MM.1S (cell line): ENCODE results near the gene APOL3.

Experiments used
- EZH2 ChIP-seq: fragments of 300-600 bp; sonication (generic); optimal IDR thresholded peaks from 2 replicates; pipeline ENCODE3; 2017; ENCODE audit warnings: low read depth, mild to moderate bottlenecking, antibody characterized with exemption, low read length, mixed read lengths
- EZH2phosphoT487 ChIP-seq: fragments of 300-600 bp; sonication (generic); IDR thresholded peaks from 2 replicates; pipeline ENCODE4 v1.6.1; 2018; ENCODE audit warnings: antibody characterized with exemption, low read length
- TF ChIP-seq, protein P1 (sequence below): fragments of 300-600 bp; sonication (generic); IDR thresholded peaks from 2 replicates; pipeline ENCODE4 v1.5.1; 2016; ENCODE audit warnings: antibody characterized with exemption, low read length, mixed read lengths

DNA sequence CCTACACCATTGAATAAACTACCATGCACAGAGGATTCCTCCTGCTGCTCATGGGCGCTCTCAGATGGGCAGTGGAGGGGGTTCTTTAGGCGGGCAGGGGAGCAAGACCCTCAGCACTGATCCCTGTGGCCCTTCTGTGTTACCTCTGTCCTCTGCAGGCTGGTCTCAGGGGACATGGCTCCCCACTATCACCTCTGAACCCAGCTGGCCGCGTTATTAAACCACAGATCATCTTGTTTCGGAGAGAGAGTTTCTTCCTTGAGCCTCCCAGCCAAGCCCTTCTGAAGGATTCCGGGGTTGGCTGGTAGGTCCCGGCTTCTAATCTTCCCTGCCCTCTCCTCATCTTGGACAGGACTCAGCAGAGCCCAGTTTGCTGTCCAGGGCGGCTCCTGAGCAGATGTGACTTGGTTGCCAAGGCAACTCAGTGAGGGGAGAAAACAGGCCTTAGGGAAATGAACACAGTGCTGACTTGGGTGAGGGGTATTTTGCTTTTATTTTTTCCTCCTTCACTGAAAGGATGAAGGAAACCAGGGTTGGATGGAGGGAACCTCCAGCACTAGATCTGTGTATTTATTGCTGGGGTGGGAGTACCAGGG, 13.3 kb downstream of the APOL3 start:
- TF ChIP-seq, protein P1, sequence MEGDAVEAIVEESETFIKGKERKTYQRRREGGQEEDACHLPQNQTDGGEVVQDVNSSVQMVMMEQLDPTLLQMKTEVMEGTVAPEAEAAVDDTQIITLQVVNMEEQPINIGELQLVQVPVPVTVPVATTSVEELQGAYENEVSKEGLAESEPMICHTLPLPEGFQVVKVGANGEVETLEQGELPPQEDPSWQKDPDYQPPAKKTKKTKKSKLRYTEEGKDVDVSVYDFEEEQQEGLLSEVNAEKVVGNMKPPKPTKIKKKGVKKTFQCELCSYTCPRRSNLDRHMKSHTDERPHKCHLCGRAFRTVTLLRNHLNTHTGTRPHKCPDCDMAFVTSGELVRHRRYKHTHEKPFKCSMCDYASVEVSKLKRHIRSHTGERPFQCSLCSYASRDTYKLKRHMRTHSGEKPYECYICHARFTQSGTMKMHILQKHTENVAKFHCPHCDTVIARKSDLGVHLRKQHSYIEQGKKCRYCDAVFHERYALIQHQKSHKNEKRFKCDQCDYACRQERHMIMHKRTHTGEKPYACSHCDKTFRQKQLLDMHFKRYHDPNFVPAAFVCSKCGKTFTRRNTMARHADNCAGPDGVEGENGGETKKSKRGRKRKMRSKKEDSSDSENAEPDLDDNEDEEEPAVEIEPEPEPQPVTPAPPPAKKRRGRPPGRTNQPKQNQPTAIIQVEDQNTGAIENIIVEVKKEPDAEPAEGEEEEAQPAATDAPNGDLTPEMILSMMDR, result no peak
- TF ChIP-seq EZH2 (no peak), EZH2phosphoT487 (no peak)
